ENCODE data around the gene APOBEC2. TPM values are rescaled to one million over a fixed set of nuclear protein-coding genes. Genes with fewer than 3 reads are reported as not detected.

APOBEC2 gene
- total and polyA plus RNA-seq, 2 of the 13 experiments (the other 11 are each of a cell fraction or from before 2014, with no cell fraction given) = 0.09 TPM; not detected in 1

DNA sequence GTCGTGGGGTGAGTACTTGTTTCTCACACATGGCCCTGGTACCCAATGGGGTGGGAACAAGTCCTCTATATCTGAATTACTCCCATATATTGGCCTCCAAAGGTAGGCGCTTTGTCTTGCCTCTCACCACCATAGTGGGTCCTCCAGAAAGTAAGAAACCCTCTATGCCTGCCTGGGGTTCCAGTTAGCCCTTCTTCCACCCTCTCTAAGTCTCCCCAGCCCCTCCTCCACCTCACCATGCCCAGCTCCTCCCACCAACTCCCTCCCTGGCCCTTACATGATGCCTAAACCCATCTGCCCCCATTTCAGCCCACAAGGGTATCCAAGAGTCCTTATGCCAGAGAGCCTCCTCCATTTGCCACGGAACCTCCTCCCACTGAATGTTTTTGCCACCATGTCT lies 9.9 kb upstream of the APOBEC2 start:
- intact Hi-C loops (cut with micrococcal nuclease; ENCODE audit: unreplicated experiment) = loop anchor here (5.0 kb wide), 1 partner anchor 46 kb away; no protein-coding TSS in a partner anchor
- Histone ChIP-seq H3K4me3 (replicated peaks in 1 of 3; ENCODE audit: insufficient read depth in 1 of 3, low read depth in 2 of 3, low read length in 3 of 3) (no peak overlapping the region), H3K9me3 (ENCODE audit: low read length) (no peaks in the 10 kb centered on the region), H3K4me2 (ENCODE audit: low read depth, low read length) (no peak overlapping the region), H3K4me1 (ENCODE audit: insufficient read depth, low read length) (peaks cover 80% of the 10 kb centered on the region), H3K27ac (ENCODE audit: extremely low read length, insufficient read depth, low read length) (no peak overlapping the region), H3K36me3 (replicated peaks in 1 of 2; ENCODE audit: control insufficient read depth in 1 of 2, insufficient read depth in 2 of 2, low read length in 2 of 2) (peaks cover 0 to 1% of the 10 kb centered on the region in 2 experiments; a peak in 1 of 5 replicates), H3K79me2 (ENCODE audit: insufficient read depth, low read length) (no peaks in the 10 kb centered on the region), H2AFZ (ENCODE audit: low read length) (no peak overlapping the region), H4K20me1 (ENCODE audit: insufficient read depth, low read length) (no peaks in the 10 kb centered on the region), H3K27me3 (ENCODE audit: control insufficient read depth in 1 of 2, insufficient read depth in 2 of 2, low read length in 2 of 2) (no peaks in the 10 kb centered on the region), H3K9ac (ENCODE audit: insufficient read depth, low read depth, low read length) (no peak overlapping the region)
- FAIRE-seq (no peak), ATAC-seq (no peak), DNase-seq (ENCODE audit: low spot score) (no peak)
- ChIA-PET POLR2A (interaction anchor here (1.6 kb wide), 1 partner anchor 21 kb away, joined by 4 read pairs; no protein-coding TSS in a partner anchor), CTCF (ENCODE audit: low intra/inter-chr PET ratio, low total read pairs) (no interaction called here)
- BruUV-seq (replicated peaks) = no TSS peak
- in situ Hi-C loops (cut with HindIII; ENCODE audit: extremely low pct_ligation_motif_present, low pct_unique_long_range_greater_than_20kb) = loop anchor here (25.0 kb wide), 1 partner anchor 706 kb away; no protein-coding TSS in a partner anchor
- 94% methylated on average over 3 of the region's 3 CpGs for WGBS (ENCODE audit: low lambda C conversion rate)
- TF ChIP-seq ZNF326 (CRISPR knock-in tag; IDR thresholded peaks at IDR 0.05; ENCODE audit: borderline replicate concordance) (no peak), ZNF256 (CRISPR knock-in tag; conservative IDR thresholded peaks at IDR 0.05) (no peak), ZSCAN21 (CRISPR knock-in tag; IDR thresholded peaks at IDR 0.05; ENCODE audit: borderline replicate concordance) (no peak), ZNF768 (CRISPR knock-in tag; IDR thresholded peaks at IDR 0.05) (no peak), KDM2A (CRISPR knock-in tag; IDR thresholded peaks at IDR 0.05; ENCODE audit: borderline replicate concordance, low read depth) (no peak), ZBTB33 (CRISPR knock-in tag; IDR thresholded peaks at IDR 0.05) (no peak), YEATS2 (CRISPR knock-in tag; IDR thresholded peaks at IDR 0.05; ENCODE audit: borderline replicate concordance) (no peak), HDAC1 (CRISPR knock-in tag; IDR thresholded peaks at IDR 0.05) (no peak), NFATC3 (CRISPR knock-in tag; IDR thresholded peaks at IDR 0.05) (no peak), ZBTB8A (CRISPR knock-in tag; IDR thresholded peaks at IDR 0.05; ENCODE audit: borderline replicate concordance, low read depth) (no peak), FOSL1 (CRISPR knock-in tag; IDR thresholded peaks at IDR 0.05; ENCODE audit: borderline replicate concordance) (no peak), ZNF180 (CRISPR knock-in tag; IDR thresholded peaks at IDR 0.05; ENCODE audit: borderline replicate concordance, low read depth) (no peak), EP300 (IDR thresholded peaks at IDR 0.05; ENCODE audit: low read depth in 2 of 2, low read length in 2 of 2) (no peak), EP300 (CRISPR knock-in tag; IDR thresholded peaks at IDR 0.05; ENCODE audit: borderline replicate concordance) (no peak), MXD4 (CRISPR knock-in tag; IDR thresholded peaks at IDR 0.05) (no peak), NFYB (CRISPR knock-in tag; IDR thresholded peaks at IDR 0.05) (no peak)
- TF ChIP-seq, protein P1, sequence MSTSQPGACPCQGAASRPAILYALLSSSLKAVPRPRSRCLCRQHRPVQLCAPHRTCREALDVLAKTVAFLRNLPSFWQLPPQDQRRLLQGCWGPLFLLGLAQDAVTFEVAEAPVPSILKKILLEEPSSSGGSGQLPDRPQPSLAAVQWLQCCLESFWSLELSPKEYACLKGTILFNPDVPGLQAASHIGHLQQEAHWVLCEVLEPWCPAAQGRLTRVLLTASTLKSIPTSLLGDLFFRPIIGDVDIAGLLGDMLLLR (CRISPR knock-in tag; IDR thresholded peaks at IDR 0.05) = no peak
- TF ChIP-seq, protein P2, sequence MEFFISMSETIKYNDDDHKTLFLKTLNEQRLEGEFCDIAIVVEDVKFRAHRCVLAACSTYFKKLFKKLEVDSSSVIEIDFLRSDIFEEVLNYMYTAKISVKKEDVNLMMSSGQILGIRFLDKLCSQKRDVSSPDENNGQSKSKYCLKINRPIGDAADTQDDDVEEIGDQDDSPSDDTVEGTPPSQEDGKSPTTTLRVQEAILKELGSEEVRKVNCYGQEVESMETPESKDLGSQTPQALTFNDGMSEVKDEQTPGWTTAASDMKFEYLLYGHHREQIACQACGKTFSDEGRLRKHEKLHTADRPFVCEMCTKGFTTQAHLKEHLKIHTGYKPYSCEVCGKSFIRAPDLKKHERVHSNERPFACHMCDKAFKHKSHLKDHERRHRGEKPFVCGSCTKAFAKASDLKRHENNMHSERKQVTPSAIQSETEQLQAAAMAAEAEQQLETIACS (CRISPR knock-in tag; IDR thresholded peaks at IDR 0.05) = no peak
- TF ChIP-seq, protein P3, sequence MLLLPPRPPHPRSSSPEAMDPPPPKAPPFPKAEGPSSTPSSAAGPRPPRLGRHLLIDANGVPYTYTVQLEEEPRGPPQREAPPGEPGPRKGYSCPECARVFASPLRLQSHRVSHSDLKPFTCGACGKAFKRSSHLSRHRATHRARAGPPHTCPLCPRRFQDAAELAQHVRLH (CRISPR knock-in tag; IDR thresholded peaks at IDR 0.05; ENCODE audit: borderline replicate concordance, low read depth) = no peak
- TF ChIP-seq, protein P4, sequence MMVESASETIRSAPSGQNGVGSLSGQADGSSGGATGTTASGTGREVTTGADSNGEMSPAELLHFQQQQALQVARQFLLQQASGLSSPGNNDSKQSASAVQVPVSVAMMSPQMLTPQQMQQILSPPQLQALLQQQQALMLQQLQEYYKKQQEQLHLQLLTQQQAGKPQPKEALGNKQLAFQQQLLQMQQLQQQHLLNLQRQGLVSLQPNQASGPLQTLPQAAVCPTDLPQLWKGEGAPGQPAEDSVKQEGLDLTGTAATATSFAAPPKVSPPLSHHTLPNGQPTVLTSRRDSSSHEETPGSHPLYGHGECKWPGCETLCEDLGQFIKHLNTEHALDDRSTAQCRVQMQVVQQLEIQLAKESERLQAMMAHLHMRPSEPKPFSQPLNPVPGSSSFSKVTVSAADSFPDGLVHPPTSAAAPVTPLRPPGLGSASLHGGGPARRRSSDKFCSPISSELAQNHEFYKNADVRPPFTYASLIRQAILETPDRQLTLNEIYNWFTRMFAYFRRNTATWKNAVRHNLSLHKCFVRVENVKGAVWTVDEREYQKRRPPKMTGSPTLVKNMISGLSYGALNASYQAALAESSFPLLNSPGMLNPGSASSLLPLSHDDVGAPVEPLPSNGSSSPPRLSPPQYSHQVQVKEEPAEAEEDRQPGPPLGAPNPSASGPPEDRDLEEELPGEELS (CRISPR knock-in tag; IDR thresholded peaks at IDR 0.05) = no peak
